ENCODE measurements around the gene RAD51B. TPM values are rescaled to one million over a fixed set of nuclear protein-coding genes. Genes with fewer than 3 reads are reported as not detected.

Gene RAD51B
- total and polyA plus RNA-seq, 4 donors: 2.5 to 95.0 (median 9.6) TPM

DNA sequence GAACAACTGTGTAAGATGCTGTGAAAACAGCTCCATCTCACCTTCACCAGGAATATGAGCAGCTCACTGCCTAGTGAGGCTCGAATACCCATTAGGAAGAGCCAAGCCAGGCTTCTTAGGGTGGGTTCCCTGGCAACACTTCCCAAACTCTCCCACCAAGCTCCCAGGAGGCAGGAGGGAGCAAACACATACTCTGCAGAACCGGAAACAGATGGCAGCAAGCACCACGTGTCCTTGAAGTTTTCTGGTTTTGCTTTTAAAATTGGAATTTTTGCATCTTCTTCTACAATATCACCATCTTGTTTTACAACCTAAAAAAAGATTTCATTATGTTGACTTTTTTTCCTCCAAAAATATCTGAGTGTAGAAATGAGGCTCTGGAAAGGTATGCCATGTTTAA, 786.6 kb downstream of the RAD51B start:
- 72 to 82% methylated on average over 3 of the region's 3 CpGs for WGBS, 2 donors
- ATAC-seq (ENCODE audit: insufficient read depth, low FRiP score) (no peak), DNase-seq (no peak)
- Histone ChIP-seq H3K27ac (ENCODE audit: low read depth in 1 of 2, low read length in 1 of 2) (no peak overlapping the region), H3K4me3 (no peak overlapping the region), H3K36me3 (ENCODE audit: control insufficient read depth in 4 of 4, insufficient read depth in 4 of 4, low read length in 4 of 4) (no peaks in the 10 kb centered on the region), H3K9me3 (ENCODE audit: control insufficient read depth in 4 of 4, insufficient read depth in 3 of 4, low read length in 3 of 4) (peaks cover 0 to 2% (median 0%) of the 10 kb centered on the region in 4 donors), H3K4me1 (ENCODE audit: control insufficient read depth in 5 of 5, insufficient read depth in 5 of 5, low read length in 5 of 5) (peaks cover 0 to 36% (median 20%) of the 10 kb centered on the region in 5 donors), H3K9ac (ENCODE audit: insufficient read depth in 1 of 2, low read length in 2 of 2) (no peak overlapping the region), H3K27me3 (ENCODE audit: control insufficient read depth in 3 of 3, insufficient read depth in 3 of 3, low read length in 2 of 3) (no peaks in the 10 kb centered on the region)
- TF ChIP-seq CTCF (IDR thresholded peaks at IDR 0.05; ENCODE audit: control extremely low read depth, extremely low read depth): no peak

DNA sequence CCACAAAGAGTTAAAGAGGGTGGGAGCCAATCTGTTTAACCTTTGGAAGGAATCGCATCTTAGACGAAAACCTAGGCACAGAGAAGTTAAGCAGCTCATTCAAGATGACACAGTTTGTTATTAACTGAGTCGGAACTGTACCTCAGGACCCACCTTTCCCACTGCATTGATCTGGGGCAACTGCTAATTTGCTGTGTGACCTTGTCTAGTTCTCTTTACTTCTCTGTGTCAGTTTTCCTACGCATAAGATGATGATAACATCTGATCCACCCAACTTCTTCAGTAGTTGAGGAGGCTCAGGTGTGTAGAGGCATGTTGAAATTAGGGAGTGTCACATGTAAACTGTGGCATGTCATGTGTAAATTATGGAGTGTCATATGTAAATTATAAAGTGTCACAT, 787.1 kb downstream of the RAD51B start:
- Histone ChIP-seq H3K4me3 (no peak overlapping the region), H3K27ac (ENCODE audit: low read depth in 1 of 2, low read length in 1 of 2) (no peak overlapping the region), H3K9ac (ENCODE audit: insufficient read depth in 1 of 2, low read length in 2 of 2) (peak overlapping the region in 1 of 2 donors; percentile 43), H3K27me3 (ENCODE audit: control insufficient read depth in 3 of 3, insufficient read depth in 3 of 3, low read length in 2 of 3) (no peaks in the 10 kb centered on the region), H3K36me3 (ENCODE audit: control insufficient read depth in 4 of 4, insufficient read depth in 4 of 4, low read length in 4 of 4) (no peaks in the 10 kb centered on the region), H3K4me1 (ENCODE audit: control insufficient read depth in 5 of 5, insufficient read depth in 5 of 5, low read length in 5 of 5) (peaks cover 0 to 40% (median 23%) of the 10 kb centered on the region in 5 donors), H3K9me3 (ENCODE audit: control insufficient read depth in 4 of 4, insufficient read depth in 3 of 4, low read length in 3 of 4) (peaks cover 0 to 2% (median 0%) of the 10 kb centered on the region in 4 donors)
- DNase-seq: no peak
- TF ChIP-seq CTCF (IDR thresholded peaks at IDR 0.05; ENCODE audit: control extremely low read depth, extremely low read depth): no peak
- ATAC-seq (ENCODE audit: insufficient read depth, low FRiP score): no peak
- WGBS, 2 donors: 82 to 95% methylated on average over 4 of the region's 4 CpGs

DNA sequence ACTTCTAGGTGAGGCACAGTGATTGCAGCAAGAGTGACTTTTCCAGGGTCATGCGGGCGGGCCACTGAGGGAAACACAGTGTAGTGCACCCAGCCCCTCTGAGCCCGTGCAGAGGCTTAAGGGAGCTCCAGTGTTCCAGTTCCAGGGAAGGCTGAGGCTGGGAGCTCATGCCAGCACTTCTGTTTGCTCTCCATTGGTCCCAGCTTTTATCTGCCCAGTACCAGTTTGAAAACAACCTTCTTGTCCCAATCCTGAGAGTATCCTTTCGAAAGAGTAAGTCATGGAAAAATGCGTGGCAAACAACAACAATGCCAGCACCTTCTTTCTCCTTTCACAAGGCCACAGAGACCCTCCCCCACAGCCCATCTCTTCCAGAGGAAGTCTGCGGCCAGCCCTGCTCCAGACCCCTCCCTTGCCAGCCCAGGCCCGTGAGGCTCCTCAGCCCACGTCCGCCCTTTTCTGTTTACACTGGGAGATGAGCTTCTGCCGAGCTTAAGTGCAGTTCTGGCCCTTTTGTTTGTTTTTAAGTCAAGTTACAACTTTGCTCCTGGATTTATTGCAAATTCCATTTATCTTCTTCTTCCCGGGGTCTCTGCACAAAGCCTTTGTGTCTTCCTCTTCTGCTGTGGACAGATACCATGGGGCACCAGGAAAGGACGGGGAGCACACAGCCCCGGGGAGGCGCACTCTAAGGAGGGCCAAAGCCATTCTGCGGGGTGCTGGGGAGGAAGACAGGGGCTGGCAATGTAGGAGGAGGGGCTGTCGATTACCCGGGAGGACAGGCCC, 787.7 kb downstream of the RAD51B start:
- peak overlapping the region in 1 of 2 donors; percentile 82 for H3K27ac ChIP-seq (ENCODE audit: low read depth in 1 of 2, low read length in 1 of 2)
- H3K9me3 ChIP-seq (ENCODE audit: control insufficient read depth in 4 of 4, insufficient read depth in 3 of 4, low read length in 3 of 4): peaks cover 0 to 2% (median 0%) of the 10 kb centered on the region in 4 donors
- 28 to 34% methylated on average over 17 of the region's 17 CpGs for WGBS, 2 donors
- ATAC-seq (ENCODE audit: insufficient read depth, low FRiP score): no peak
- no peaks in the 10 kb centered on the region for H3K36me3 ChIP-seq (ENCODE audit: control insufficient read depth in 4 of 4, insufficient read depth in 4 of 4, low read length in 4 of 4)
- peak overlapping the region in 1 of 2 donors; percentile 79 for H3K9ac ChIP-seq (ENCODE audit: insufficient read depth in 1 of 2, low read length in 2 of 2)
- TF ChIP-seq CTCF (IDR thresholded peaks at IDR 0.05; ENCODE audit: control extremely low read depth, extremely low read depth): no peak
- no peaks in the 10 kb centered on the region for H3K27me3 ChIP-seq (ENCODE audit: control insufficient read depth in 3 of 3, insufficient read depth in 3 of 3, low read length in 2 of 3)
- H3K4me1 ChIP-seq (ENCODE audit: control insufficient read depth in 5 of 5, insufficient read depth in 5 of 5, low read length in 5 of 5): peaks cover 0 to 47% (median 30%) of the 10 kb centered on the region in 5 donors
- peak; percentile 83 to 91 (median 87) for DNase-seq
- no peak overlapping the region for H3K4me3 ChIP-seq
